OCI-LY3 (cell line): ENCODE results near the gene SDK1.

Source experiments
- H2AFZ ChIP-seq: fragments of 200-600, 300-600 bp; shearing (Covaris generic); 2 replicates; pipeline ENCODE4 v1.6.0; 2014; ENCODE audit warnings: antibody characterized with exemption, low read depth, low read length
- H3K27ac ChIP-seq: fragments of 200-600, 300-600 bp; sonication (generic); 2 replicates; pipeline ENCODE4 v1.5.1; 2014; ENCODE audit warnings: mild to moderate bottlenecking, low read length, moderate library complexity, mixed read lengths
- H3K27me3 ChIP-seq: fragments of 200-600, 300-600 bp; sonication (generic); 2 replicates; pipeline ENCODE4 v1.6.1; 2014; ENCODE audit warnings: low read depth, low read length, mixed read lengths
- H3K36me3 ChIP-seq: fragments of 200-600, 300-600 bp; sonication (generic); replicated peaks from 2 replicates; pipeline ENCODE3; 2014; ENCODE audit warnings: low read depth, low read length, mixed read lengths
- H3K4me1 ChIP-seq: fragments of 300-600, 200-600 bp; sonication (generic); 2 replicates; pipeline ENCODE4 v1.6.1; 2014; ENCODE audit warnings: low read length, mixed read lengths
- H3K4me2 ChIP-seq: fragments of 200-600, 300-600 bp; sonication (generic); 2 replicates; pipeline ENCODE4 v1.6.1; 2014; ENCODE audit warnings: low read length, mixed read lengths
- H3K4me3 ChIP-seq: fragments of 300-600, 200-600 bp; sonication (generic); 2 replicates; pipeline ENCODE4 v1.5.1; 2014; ENCODE audit warnings: antibody characterized with exemption, mild to moderate bottlenecking, low read length, moderate library complexity
- H3K79me2 ChIP-seq: fragments of 300-600, 200-600 bp; shearing (Covaris generic); 2 replicates; pipeline ENCODE4 v1.6.1; 2014; ENCODE audit warnings: mild to moderate bottlenecking, low read length, mixed read lengths
- H3K9ac ChIP-seq: fragments of 300-600, 200-600 bp; shearing (Covaris generic); 2 replicates; pipeline ENCODE4 v1.6.0; 2014; ENCODE audit warnings: mild to moderate bottlenecking, low read length, moderate library complexity
- H3K9me3 ChIP-seq: fragments of 200-600, 300-600 bp; shearing (Covaris generic); 2 replicates; pipeline ENCODE4 v1.6.1; 2014; ENCODE audit warnings: low read length, mixed read lengths; ENCODE audit not compliant: insufficient read depth
- H4K20me1 ChIP-seq: fragments of 200-600, 300-600 bp; sonication (generic); 2 replicates; pipeline ENCODE4 v1.6.1; 2016; ENCODE audit warnings: low read length, mixed read lengths; ENCODE audit not compliant: insufficient read depth
- CTCF ChIP-seq: fragments of 200-600, 300-600 bp; sonication (generic); IDR thresholded peaks from 2 replicates; pipeline ENCODE4 v1.5.1; 2014; ENCODE audit warnings: antibody characterized with exemption, low read length, low read depth
- EZH2phosphoT487 ChIP-seq: fragments of 200-600 bp; shearing (Covaris generic); IDR thresholded peaks from 2 replicates; pipeline ENCODE4 v1.6.1; 2018; ENCODE audit warnings: antibody characterized with exemption, mixed run types, low read depth

Gene SDK1

GRCh38 chr7:4150731-4151130, 849.7 kb downstream of the SDK1 start:
- Histone ChIP-seq H3K4me3 (no peak overlapping the region), H3K4me2 (no peak overlapping the region), H3K36me3 (no peaks in the 10 kb centered on the region), H2AFZ (no peak overlapping the region), H3K9ac (no peak overlapping the region), H3K27me3 (no peaks in the 10 kb centered on the region), H3K27ac (no peak overlapping the region), H3K4me1 (no peaks in the 10 kb centered on the region), H4K20me1 (no peaks in the 10 kb centered on the region), H3K9me3 (no peaks in the 10 kb centered on the region), H3K79me2 (no peaks in the 10 kb centered on the region)
- TF ChIP-seq EZH2phosphoT487: no peak
- TF ChIP-seq CTCF: no peak

DNA sequence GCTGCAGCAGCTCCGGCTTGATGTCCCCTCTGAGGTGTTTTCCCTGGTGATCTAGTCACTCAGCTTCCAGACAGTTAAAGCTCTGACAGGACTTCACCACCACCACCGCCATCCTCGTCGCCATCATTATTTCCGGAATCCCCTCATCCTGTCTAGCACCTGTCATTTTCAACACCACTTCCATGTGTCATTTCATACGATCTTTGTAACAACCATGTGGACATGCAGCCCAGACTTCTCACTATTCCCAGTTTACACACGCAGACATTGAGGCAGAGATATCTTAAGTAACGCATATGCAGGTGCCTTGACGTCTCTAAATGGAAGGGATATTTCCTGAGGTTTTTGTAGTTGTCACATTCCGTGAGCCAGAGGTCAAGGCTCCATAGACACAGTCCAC, 850.5 kb downstream of the SDK1 start:
- no peaks in the 10 kb centered on the region for H3K27me3 ChIP-seq
- no peak overlapping the region for H3K9ac ChIP-seq
- no peaks in the 10 kb centered on the region for H4K20me1 ChIP-seq
- H3K4me1 ChIP-seq: no peaks in the 10 kb centered on the region
- no peak overlapping the region for H3K27ac ChIP-seq
- no peak overlapping the region for H3K4me2 ChIP-seq
- no peaks in the 10 kb centered on the region for H3K79me2 ChIP-seq
- no peak overlapping the region for H3K4me3 ChIP-seq
- H2AFZ ChIP-seq: no peak overlapping the region
- TF ChIP-seq CTCF: no peak
- no peaks in the 10 kb centered on the region for H3K9me3 ChIP-seq
- no peaks in the 10 kb centered on the region for H3K36me3 ChIP-seq

- TF ChIP-seq EZH2phosphoT487 (no peak), CTCF (no peak)
- Histone ChIP-seq H3K4me2 (no peak overlapping the region), H3K9me3 (no peaks in the 10 kb centered on the region), H3K36me3 (no peaks in the 10 kb centered on the region), H3K4me1 (no peaks in the 10 kb centered on the region), H3K4me3 (no peak overlapping the region), H4K20me1 (no peaks in the 10 kb centered on the region), H2AFZ (no peak overlapping the region), H3K27me3 (no peaks in the 10 kb centered on the region), H3K9ac (no peak overlapping the region), H3K27ac (no peak overlapping the region), H3K79me2 (no peaks in the 10 kb centered on the region)
These were observed 851.0 kb downstream of the SDK1 start for GRCh38 chr7:4151926-4152549.

DNA sequence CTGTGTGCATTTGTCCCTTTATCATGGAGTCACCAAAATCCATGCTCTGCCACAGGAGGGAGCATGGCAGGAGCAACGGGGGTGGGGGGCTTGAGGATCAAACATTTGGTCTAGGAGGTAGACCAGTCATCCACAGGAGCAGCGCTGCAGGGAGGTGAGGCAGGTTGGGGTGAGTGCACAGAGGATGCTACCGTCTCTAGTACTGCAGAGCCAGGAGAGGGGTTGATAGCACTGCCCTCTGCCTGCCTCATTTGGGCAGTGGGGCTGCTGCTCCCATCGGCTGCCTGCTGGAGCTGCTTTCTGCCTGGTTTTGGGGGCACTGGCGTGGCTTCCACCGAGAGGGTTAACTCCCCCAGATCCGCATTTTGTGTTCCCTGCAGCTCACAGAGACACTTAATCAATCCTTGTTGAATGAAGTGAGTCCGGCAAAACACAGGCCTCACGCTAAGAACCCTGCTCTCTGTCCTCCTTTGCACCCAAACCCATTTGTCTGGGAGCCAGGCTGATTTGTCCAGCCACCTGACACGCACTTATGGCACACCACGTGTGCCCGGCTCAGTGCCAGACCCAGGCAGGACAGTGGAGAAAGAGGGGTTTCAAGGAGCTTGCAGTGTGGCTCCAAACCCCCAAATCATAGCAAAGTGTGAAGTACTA, 854.0 kb downstream of the SDK1 start:
- Histone ChIP-seq H3K4me1 (no peaks in the 10 kb centered on the region), H3K9ac (no peak overlapping the region), H3K36me3 (no peaks in the 10 kb centered on the region), H3K4me2 (no peak overlapping the region), H3K27ac (no peak overlapping the region), H4K20me1 (no peaks in the 10 kb centered on the region), H2AFZ (no peak overlapping the region), H3K27me3 (no peaks in the 10 kb centered on the region), H3K9me3 (no peaks in the 10 kb centered on the region), H3K4me3 (no peak overlapping the region), H3K79me2 (no peaks in the 10 kb centered on the region)
- TF ChIP-seq EZH2phosphoT487: no peak
- TF ChIP-seq CTCF: no peak
